ENCODE results near the gene TRIM54. TPM values are rescaled to one million over a fixed set of nuclear protein-coding genes. Genes with fewer than 3 reads are reported as not detected.
A peak's percentile ranks its signal among the peaks of the same experiment; 100 is the strongest.
"Not testable (repeated sequence)": the region's sequence is repeated elsewhere in the genome, so short reads cannot be mapped to it uniquely, and the experiment has no call there.

Gene TRIM54
- total and polyA plus RNA-seq, 4 donors, result 0.03 TPM; not detected in 3

- 48% methylated on average over 15 of the region's 15 CpGs for WGBS
- H3K27ac ChIP-seq (ENCODE audit: low read depth in 1 of 2, low read length in 2 of 2), result not testable (repeated sequence)
Measured at GRCh38 chr2:27272537-27273522, 9.4 kb upstream of the TRIM54 start.

GRCh38 chr2:27275211-27276150 lies 6.7 kb upstream of the TRIM54 start, which contains the start of gene DNAJC5G:
DNAJC5G (plus strand) TSS chr2:27275433; CDS start chr2:27276729, 1,296 bp downstream.
- H3K4me3 ChIP-seq (ENCODE audit: low read depth in 1 of 3, low read length in 3 of 3), result no peak within 1 kb of the TSS
- H3K27ac ChIP-seq (ENCODE audit: low read depth in 1 of 2, low read length in 2 of 2), result no peak within 1 kb of the TSS
- H3K4me1 ChIP-seq (ENCODE audit: control insufficient read depth in 4 of 4, insufficient read depth in 4 of 4, low read length in 3 of 4), result peaks cover 0 to 3% (median 0%) of the 10 kb centered on the region in 4 donors
- H3K9me3 ChIP-seq (ENCODE audit: control insufficient read depth in 4 of 4, low read length in 3 of 4), result no peaks in the 10 kb centered on the region
- DNase-seq (ENCODE audit: low spot score), result no peak
- no peak for TF ChIP-seq FOXA1 (IDR thresholded peaks at IDR 0.05)
- TF ChIP-seq REST (IDR thresholded peaks at IDR 0.05), result no peak
- TF ChIP-seq RAD21 (IDR thresholded peaks at IDR 0.05), result no peak
- no peak for TF ChIP-seq RXRA (IDR thresholded peaks at IDR 0.05)
- no peak for TF ChIP-seq ZBTB33 (IDR thresholded peaks at IDR 0.05)
- no peak for TF ChIP-seq JUND (IDR thresholded peaks at IDR 0.05)
- no peak for TF ChIP-seq HNF4A (conservative IDR thresholded peaks at IDR 0.05)
- no peak for TF ChIP-seq FOXA2 (IDR thresholded peaks at IDR 0.05)
- TF ChIP-seq EGR1 (IDR thresholded peaks at IDR 0.05; ENCODE audit: low read depth in 2 of 2), result no peak
- TF ChIP-seq ATF3 (IDR thresholded peaks at IDR 0.05), result no peak
- no peak for TF ChIP-seq SP1 (IDR thresholded peaks at IDR 0.05)
- TF ChIP-seq GABPA (IDR thresholded peaks at IDR 0.05 in 1 of 2, conservative IDR thresholded peaks at IDR 0.05 in 1 of 2), result no peak
- no peak for TF ChIP-seq YY1 (IDR thresholded peaks at IDR 0.05)
- TF ChIP-seq TAF1 (conservative IDR thresholded peaks at IDR 0.05), result no peak
- no peak for TF ChIP-seq CTCF (IDR thresholded peaks at IDR 0.05; ENCODE audit: low read depth, low read length, missing input control)
- no peak for TF ChIP-seq NR2F2 (IDR thresholded peaks at IDR 0.05)
- no peak within 1 kb of the TSS for H3K9ac ChIP-seq (ENCODE audit: low read depth in 1 of 2, low read length in 2 of 2)
- H3K27me3 ChIP-seq (ENCODE audit: control insufficient read depth in 4 of 4, insufficient read depth in 4 of 4, low read length in 3 of 4), result no peaks in the 10 kb centered on the region
- WGBS, result 82% methylated on average over 39 of the region's 39 CpGs
- no peaks in the 10 kb centered on the region for H3K36me3 ChIP-seq (ENCODE audit: control insufficient read depth in 4 of 4, insufficient read depth in 3 of 4, low read depth in 1 of 4, low read length in 3 of 4)

More at GRCh38 chr2:27272537-27273522, 9.4 kb upstream of the TRIM54 start:
- H3K4me3 ChIP-seq (ENCODE audit: low read depth in 1 of 3, low read length in 3 of 3); H3K9ac ChIP-seq (ENCODE audit: low read depth in 1 of 2, low read length in 2 of 2); H3K4me1 ChIP-seq (ENCODE audit: control insufficient read depth in 4 of 4, insufficient read depth in 4 of 4, low read length in 3 of 4); H3K27me3 ChIP-seq (ENCODE audit: control insufficient read depth in 4 of 4, insufficient read depth in 4 of 4, low read length in 3 of 4); H3K9me3 ChIP-seq (ENCODE audit: control insufficient read depth in 4 of 4, low read length in 3 of 4); H3K36me3 ChIP-seq (ENCODE audit: control insufficient read depth in 4 of 4, insufficient read depth in 3 of 4, low read depth in 1 of 4, low read length in 3 of 4); DNase-seq (ENCODE audit: low spot score): not testable (repeated sequence)
- peak in 1 of 2 donors; percentile 17 for TF ChIP-seq RXRA (IDR thresholded peaks at IDR 0.05)
